ENCODE results near the gene FLVCR2. TPM values are rescaled to one million over a fixed set of nuclear protein-coding genes. Genes with fewer than 3 reads are reported as not detected.

The FLVCR2 gene
- polyA plus RNA-seq, 1 of the 3 experiments (the other 2 are of a cell fraction), result 0.05 TPM

- peaks cover 45% of the 10 kb centered on the region for H3K27me3 ChIP-seq (ENCODE audit: insufficient read depth)
- H4K20me1 ChIP-seq (ENCODE audit: insufficient read depth), result no peaks in the 10 kb centered on the region
- no peak for DNase-seq
- H3K9me3 ChIP-seq, result no peaks in the 10 kb centered on the region
- H3K4me2 ChIP-seq, result no peak overlapping the region
- TF ChIP-seq USF2 (IDR thresholded peaks at IDR 0.05; ENCODE audit: borderline replicate concordance, low read depth, low read length) (no peak), MXI1 (IDR thresholded peaks at IDR 0.05; ENCODE audit: low read depth, low read length) (no peak), EP300 (IDR thresholded peaks at IDR 0.05; ENCODE audit: borderline replicate concordance in 1 of 2, low read depth in 1 of 2, low read length in 1 of 2) (no peak), NRF1 (IDR thresholded peaks at IDR 0.05; ENCODE audit: low read depth, low read length) (no peak), RAD21 (IDR thresholded peaks at IDR 0.05; ENCODE audit: low read length) (no peak), USF1 (IDR thresholded peaks at IDR 0.05; ENCODE audit: borderline replicate concordance, low read depth) (no peak), SIN3A (IDR thresholded peaks at IDR 0.05; ENCODE audit: borderline replicate concordance, low read depth, low read length) (no peak), FOXM1 (IDR thresholded peaks at IDR 0.05; ENCODE audit: low read depth) (no peak), TEAD4 (IDR thresholded peaks at IDR 0.05; ENCODE audit: borderline replicate concordance, insufficient read depth) (no peak), POLR2AphosphoS5 (IDR thresholded peaks at IDR 0.05; ENCODE audit: low read depth, low read length) (no peak), SMC3 (IDR thresholded peaks at IDR 0.05; ENCODE audit: low read depth, low read length) (no peak)
- no peak overlapping the region for H2AFZ ChIP-seq (ENCODE audit: low read depth)
- WGBS (ENCODE audit: low lambda C conversion rate), result 50% methylated on average over 10 of the region's 12 CpGs
- H3K4me3 ChIP-seq (ENCODE audit: low read depth in 2 of 2, low read length in 1 of 2), result no peak overlapping the region
- no peaks in the 10 kb centered on the region for H3K9me2 ChIP-seq
- H3K4me1 ChIP-seq (ENCODE audit: control insufficient read depth in 1 of 2, insufficient read depth in 2 of 2, low read depth in 1 of 2, low read length in 1 of 2), result no peaks in the 10 kb centered on the region; a peak in 1 of 4 replicates
- H3K36me3 ChIP-seq (replicated peaks in 1 of 2; ENCODE audit: control insufficient read depth in 1 of 2, insufficient read depth in 2 of 2, low read length in 1 of 2), result no peaks in the 10 kb centered on the region
- no peaks in the 10 kb centered on the region for H3K79me2 ChIP-seq (ENCODE audit: insufficient read depth)
- ChIA-PET POLR2A (interaction anchor here (0.6 kb wide), 1 partner anchor 52 kb away, joined by 3 read pairs; no protein-coding TSS in a partner anchor), CTCF (interaction anchor here (0.6 to 1.1 kb wide), 3 partner anchors 28 to 567 kb away, joined by 3 read pairs; no protein-coding TSS in a partner anchor)
- H3K27ac ChIP-seq (ENCODE audit: low read depth in 2 of 2, low read length in 1 of 2), result no peak overlapping the region
- no peaks in the 10 kb centered on the region for H3F3A ChIP-seq (replicated peaks; ENCODE audit: insufficient read depth)
- H3K9ac ChIP-seq, result no peak overlapping the region
These were observed 29.6 kb downstream of the FLVCR2 start for GRCh38 chr14:75607842-75608640.

GRCh38 chr14:75609116-75609515 is 30.7 kb downstream of the FLVCR2 start:
- Histone ChIP-seq H3K4me3 (ENCODE audit: low read depth in 2 of 2, low read length in 1 of 2) (no peak overlapping the region), H3K4me1 (ENCODE audit: control insufficient read depth in 1 of 2, insufficient read depth in 2 of 2, low read depth in 1 of 2, low read length in 1 of 2) (no peaks in the 10 kb centered on the region), H3K27ac (ENCODE audit: low read depth in 2 of 2, low read length in 1 of 2) (no peak overlapping the region), H3K9me2 (no peaks in the 10 kb centered on the region), H3K4me2 (no peak overlapping the region), H3K79me2 (ENCODE audit: insufficient read depth) (no peaks in the 10 kb centered on the region), H3F3A (replicated peaks; ENCODE audit: insufficient read depth) (no peaks in the 10 kb centered on the region), H3K9me3 (no peaks in the 10 kb centered on the region), H3K27me3 (ENCODE audit: insufficient read depth) (peaks cover 40% of the 10 kb centered on the region), H3K9ac (no peak overlapping the region), H2AFZ (ENCODE audit: low read depth) (no peak overlapping the region), H4K20me1 (ENCODE audit: insufficient read depth) (no peaks in the 10 kb centered on the region), H3K36me3 (replicated peaks in 1 of 2; ENCODE audit: control insufficient read depth in 1 of 2, insufficient read depth in 2 of 2, low read length in 1 of 2) (no peaks in the 10 kb centered on the region)
- DNase-seq, result no peak
- ChIA-PET CTCF (interaction anchor here (0.7 to 1.2 kb wide), 3 partner anchors 10 to 100 kb away, joined by 3 to 5 read pairs (median 3); no protein-coding TSS in a partner anchor), POLR2A (no interaction called here)
- WGBS (ENCODE audit: low lambda C conversion rate), result 48% methylated on average over 4 of the region's 4 CpGs
- TF ChIP-seq USF1 (IDR thresholded peaks at IDR 0.05; ENCODE audit: borderline replicate concordance, low read depth) (no peak), RXRA (IDR thresholded peaks at IDR 0.05; ENCODE audit: borderline replicate concordance, low read depth) (no peak), CTCF (IDR thresholded peaks at IDR 0.05) (no peak), POLR2AphosphoS5 (IDR thresholded peaks at IDR 0.05; ENCODE audit: low read depth, low read length) (no peak), TAF1 (IDR thresholded peaks at IDR 0.05; ENCODE audit: borderline replicate concordance, low read depth, low read length) (no peak), GABPA (IDR thresholded peaks at IDR 0.05; ENCODE audit: low read depth) (no peak), FOXM1 (IDR thresholded peaks at IDR 0.05; ENCODE audit: low read depth) (no peak), RFX5 (IDR thresholded peaks at IDR 0.05; ENCODE audit: low read length) (no peak), RAD21 (IDR thresholded peaks at IDR 0.05; ENCODE audit: low read length) (no peak), MXI1 (IDR thresholded peaks at IDR 0.05; ENCODE audit: low read depth, low read length) (no peak), REST (IDR thresholded peaks at IDR 0.05; ENCODE audit: low read depth, low read length) (no peak)

Measured in SK-N-SH (cell line).